Mammary epithelial cell (primary cell): ENCODE measurements around the gene FBXO30.

Experiments used
- CTCF ChIP-seq, 2 donors: IDR thresholded peaks in 1 of 2; conservative IDR thresholded peaks in 1 of 2; 2 replicates each; pipeline ENCODE4 v1.5.1; 2011 to 2012; ENCODE audit warnings: inconsistent platforms in 2 of 2, low read length in 2 of 2, mild to moderate bottlenecking in 2 of 2, control low read depth in 1 of 2, low read depth in 1 of 2; ENCODE audit not compliant: insufficient read depth in 1 of 2; ENCODE audit errors: extremely low read depth in 1 of 2
- EZH2 ChIP-seq: IDR thresholded peaks from 2 replicates; pipeline ENCODE4 v1.6.1; 2012; ENCODE audit warnings: low read length, inconsistent platforms, borderline replicate concordance

- TF ChIP-seq CTCF (conservative IDR thresholded peaks at IDR 0.05 in 1 of 2, IDR thresholded peaks at IDR 0.05 in 1 of 2; ENCODE audit: extremely low read depth in 1 of 2, insufficient read depth in 1 of 2, low read depth in 1 of 2, low read length in 2 of 2) = no peak
- TF ChIP-seq EZH2 = no peak
Measured at GRCh38 chr6:145765449-145765848, 49.1 kb downstream of the FBXO30 start.
